HTERT RPE-1 (cell line): ENCODE data around the gene RETREG1.
"Not testable (repeated sequence)": the region's sequence is repeated elsewhere in the genome, so short reads cannot be mapped to it uniquely, and the experiment has no call there.

ENCODE experiments used
- in situ Hi-C: fragments of 300-500 bp; cut with MboI; formaldehyde crosslinking; loops from 4 replicates; pipeline ENCODE4 v1.14.3; 2020; ENCODE audit warnings: low sequenced_read_pairs

The RETREG1 gene, protein sequence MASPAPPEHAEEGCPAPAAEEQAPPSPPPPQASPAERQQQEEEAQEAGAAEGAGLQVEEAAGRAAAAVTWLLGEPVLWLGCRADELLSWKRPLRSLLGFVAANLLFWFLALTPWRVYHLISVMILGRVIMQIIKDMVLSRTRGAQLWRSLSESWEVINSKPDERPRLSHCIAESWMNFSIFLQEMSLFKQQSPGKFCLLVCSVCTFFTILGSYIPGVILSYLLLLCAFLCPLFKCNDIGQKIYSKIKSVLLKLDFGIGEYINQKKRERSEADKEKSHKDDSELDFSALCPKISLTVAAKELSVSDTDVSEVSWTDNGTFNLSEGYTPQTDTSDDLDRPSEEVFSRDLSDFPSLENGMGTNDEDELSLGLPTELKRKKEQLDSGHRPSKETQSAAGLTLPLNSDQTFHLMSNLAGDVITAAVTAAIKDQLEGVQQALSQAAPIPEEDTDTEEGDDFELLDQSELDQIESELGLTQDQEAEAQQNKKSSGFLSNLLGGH

DNA sequence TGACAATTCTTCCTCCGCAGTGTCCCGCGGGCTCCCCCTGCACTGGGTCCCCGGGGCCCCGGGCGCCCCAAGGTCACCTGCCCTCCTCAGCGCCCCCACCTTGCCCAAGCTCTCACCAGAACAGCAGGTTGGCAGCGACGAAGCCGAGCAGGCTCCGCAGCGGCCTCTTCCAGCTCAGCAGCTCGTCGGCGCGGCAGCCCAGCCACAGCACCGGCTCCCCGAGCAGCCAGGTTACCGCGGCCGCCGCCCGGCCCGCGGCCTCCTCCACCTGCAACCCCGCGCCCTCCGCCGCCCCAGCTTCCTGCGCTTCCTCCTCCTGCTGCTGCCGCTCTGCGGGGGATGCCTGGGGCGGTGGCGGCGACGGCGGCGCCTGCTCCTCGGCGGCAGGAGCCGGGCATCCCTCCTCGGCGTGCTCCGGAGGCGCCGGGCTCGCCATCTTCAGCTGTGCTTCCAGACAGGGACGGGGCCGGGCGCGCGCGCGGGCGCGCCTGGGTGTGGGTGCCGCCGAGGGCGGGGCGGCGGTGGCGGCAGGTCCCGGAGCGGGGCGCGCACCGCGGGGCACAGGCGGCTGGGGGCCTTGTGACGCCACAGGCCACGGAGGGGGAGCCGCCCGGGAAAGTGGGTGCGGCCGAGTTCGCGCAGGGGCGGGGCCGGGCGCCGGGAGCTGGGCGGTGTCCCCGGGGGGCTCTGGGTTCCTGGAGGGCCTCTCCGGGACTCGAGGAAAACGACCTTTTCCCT lies at the start of gene RETREG1:
RETREG1 (minus strand) TSS at position 462 of the 738 bp plus-strand sequence; CDS start at position 436, 26 bp downstream.
- in situ Hi-C loops: no loop called here

DNA sequence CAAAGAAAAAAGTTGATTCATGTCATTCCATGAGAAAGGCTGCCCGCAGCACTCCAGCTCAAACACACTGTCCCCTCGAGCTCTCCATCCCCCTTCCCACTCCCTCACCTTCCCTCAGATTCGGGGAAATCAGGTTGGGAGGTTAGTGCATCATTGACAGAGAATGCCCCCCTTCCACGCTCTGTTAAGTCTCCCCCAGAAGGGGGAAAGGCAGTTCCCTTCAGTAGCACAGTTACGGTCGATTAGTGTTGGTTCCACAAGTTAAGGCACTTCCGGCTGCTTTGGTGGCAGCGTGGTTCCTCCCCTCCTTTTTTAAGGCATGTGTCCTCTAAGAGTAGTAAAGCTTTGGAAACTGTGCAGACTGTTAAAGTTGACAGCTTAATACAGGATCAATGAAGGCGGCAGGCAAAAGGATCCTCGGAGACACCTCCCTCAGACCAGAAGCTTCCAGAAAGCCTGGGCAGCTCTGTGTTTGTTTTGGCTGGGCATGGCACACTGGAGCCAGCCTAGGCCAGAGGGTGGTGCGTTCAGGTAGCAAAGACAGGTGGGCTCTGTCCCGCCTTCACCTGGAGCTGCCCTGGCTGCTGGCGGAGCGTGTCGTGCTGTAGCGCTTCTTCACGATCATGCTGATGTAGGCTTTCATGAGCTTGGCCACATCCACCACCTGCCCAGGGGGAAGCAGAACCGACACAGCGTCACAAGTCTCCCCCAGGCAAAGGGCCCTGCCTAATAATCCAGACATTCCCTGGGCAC lies 49.5 kb upstream of the RETREG1 start:
- in situ Hi-C loops: no loop called here

DNA sequence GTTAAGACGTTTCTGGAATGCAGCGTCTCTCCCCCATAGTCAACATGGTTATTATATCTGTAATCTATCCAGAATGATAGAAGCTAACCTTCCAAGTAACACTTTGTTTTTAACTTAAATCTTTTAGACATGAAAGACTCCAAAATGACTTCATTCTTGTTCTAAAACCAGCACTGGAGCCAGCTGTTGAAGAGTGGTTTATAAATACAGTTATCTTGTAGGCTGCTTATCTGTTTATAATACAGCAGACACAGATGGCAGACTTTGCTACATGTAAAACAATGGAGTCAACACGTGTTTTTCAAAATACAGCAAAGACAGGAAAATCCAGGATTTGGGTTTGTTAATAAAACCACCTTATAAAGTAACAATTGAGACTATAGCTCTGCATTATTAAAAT lies 48.8 kb upstream of the RETREG1 start:
- in situ Hi-C loops: no loop called here

DNA sequence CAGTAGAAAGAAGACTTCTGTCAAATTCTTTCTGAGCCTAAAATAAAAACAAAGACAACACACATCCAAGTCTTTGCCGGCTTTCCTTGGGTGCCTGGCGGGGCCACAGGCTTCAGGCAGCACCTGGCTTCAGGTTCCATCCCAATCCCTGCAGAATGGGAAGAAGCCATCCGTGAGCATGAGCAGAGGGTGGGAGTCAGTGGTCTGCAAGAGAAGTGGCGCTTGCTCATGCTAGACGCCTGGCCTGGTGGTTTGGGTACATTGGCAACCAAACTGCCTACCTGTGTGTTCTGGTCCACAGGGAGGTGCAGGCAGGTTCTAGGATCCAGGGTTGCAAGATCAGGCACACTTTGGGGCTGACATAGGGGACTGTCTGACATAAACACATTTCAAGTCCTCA lies 47.6 kb upstream of the RETREG1 start:
- in situ Hi-C loops: no loop called here

DNA sequence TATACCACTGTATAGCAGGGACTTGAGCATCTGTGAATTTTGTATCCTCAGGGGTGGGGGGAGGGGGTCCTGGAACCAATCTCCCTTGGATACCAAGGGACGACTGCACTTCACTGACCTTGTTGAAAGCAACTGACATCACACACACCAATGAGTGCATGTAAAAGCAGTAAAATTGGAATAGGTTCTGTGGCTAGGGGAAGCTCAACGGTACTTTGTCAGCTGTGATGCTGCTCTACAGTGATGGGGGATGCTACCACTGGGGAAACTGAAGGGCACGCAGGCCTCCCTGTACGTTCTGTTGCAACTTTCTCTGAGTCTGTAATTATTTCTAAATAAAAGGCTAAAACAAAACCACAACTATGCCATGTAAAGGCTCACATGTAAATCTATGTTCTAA lies 47.0 kb upstream of the RETREG1 start:
- in situ Hi-C loops: no loop called here

DNA sequence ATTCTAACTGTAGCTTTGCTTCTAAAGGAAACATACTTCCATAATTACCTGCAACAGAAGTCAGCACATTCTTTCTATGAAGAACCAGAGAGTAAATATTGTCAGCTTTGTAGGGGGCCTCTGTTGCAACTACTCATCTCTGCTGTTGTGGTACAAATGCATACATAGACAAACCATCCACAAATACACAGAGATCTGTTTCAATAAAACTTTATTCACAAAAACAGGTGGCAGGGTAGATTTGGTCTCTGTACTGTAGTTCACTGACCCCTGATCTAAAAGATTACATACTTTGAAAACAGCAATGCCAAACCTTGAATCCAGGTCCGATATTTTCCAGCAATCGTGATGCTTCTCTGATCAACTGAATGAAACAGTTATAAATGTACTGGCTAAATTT lies 44.9 kb upstream of the RETREG1 start:
- in situ Hi-C loops: no loop called here

DNA sequence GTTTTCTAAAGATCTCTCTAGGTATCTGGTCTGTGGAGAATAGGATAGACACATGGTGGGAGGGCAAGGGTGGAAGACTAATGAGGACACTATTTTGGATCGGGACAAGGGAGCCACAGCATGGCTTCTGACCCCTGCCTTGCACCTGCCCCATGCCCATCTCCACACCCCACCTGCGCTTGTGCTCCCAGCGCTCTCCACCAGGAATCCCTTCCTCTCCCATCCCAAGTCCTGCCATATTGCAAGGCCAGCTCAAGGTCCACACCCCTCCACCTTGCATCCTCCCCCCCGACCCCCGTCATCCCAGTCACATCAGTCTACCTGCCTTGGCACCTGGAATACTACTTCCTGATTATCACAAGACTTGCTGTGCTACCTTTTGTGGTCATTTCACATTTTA lies 44.2 kb upstream of the RETREG1 start:
- in situ Hi-C loops: no loop called here

DNA sequence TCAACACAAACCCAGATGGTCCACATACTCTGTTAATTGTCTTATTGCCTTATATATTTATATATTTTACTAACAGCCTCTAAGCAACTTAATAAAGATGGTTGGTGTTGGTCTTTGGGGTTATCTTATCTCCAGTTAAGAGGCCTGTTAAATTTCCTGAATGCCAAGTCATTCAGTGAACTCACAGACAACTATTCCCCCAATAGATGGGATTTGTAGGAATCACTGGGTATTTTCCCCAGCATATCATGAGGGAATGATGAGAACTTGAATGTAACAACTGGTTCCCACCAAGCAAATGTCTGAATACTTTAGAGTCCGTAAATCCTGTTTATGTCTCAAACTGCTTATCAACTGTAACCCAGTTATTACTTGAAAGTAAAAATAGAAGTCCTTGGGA lies 42.7 kb upstream of the RETREG1 start:
- in situ Hi-C loops: no loop called here

DNA sequence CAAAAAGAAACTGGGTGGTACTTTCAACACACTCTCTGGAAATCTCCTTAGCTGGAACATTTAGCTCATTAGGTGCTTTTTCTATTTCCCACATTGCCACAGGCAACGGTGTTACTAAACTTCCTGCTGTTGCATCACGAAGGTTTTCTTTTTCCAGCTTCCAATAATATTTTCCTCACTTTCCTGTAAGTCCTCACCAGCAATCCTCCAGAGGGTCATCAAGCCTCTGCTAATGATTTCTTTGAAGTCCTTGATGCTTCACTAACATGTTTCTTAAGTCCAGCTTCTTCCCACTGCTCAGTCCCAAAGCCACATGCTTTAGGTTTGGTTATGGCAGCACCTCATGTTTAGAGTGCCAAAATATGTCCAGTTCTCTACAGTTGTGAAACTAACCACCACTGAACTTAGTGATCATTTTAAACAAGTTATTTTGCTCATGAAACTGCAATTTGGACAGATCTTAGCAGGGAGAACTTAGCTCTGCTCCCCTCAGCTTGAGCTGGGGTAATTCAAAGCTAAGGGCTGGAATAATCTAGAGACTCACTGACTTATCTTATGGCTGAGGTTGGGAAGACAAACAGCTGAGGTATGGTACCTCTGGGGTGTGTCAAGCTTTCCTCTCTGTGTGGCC lies 39.9 kb upstream of the RETREG1 start:
- in situ Hi-C loops: no loop called here

DNA sequence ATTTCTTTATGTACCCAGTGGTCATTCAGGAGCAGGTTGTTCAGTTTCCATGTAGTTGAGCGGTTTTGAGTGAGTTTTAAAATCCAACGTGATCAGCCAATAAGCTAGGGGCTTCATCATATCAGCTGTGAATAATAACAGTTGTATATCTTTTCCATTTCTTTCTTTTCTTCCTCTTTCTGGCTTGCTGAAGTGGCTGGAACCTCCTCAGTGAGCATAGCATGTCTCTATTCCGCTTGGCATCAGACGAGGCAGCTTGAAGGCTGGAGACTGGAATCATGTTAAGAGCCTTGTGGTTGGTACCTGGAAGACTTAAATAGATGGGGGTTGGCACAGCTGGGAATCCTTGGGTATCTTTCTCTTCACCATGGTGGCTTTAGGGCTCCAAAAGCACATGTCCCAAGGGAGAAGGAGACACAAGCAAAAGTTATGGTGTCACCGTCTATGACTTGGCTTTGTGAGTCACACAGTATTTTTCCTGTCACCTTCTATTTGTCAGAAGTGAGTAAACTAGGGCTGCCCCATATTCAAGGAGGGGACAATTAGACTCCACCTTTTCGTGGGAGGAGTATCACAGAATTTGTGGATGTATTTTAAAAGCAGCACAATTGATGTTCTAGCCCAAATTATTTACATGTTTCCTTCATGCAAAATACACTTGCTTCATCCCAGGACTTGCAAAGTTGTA lies 38.0 kb upstream of the RETREG1 start:
- in situ Hi-C loops: no loop called here

DNA sequence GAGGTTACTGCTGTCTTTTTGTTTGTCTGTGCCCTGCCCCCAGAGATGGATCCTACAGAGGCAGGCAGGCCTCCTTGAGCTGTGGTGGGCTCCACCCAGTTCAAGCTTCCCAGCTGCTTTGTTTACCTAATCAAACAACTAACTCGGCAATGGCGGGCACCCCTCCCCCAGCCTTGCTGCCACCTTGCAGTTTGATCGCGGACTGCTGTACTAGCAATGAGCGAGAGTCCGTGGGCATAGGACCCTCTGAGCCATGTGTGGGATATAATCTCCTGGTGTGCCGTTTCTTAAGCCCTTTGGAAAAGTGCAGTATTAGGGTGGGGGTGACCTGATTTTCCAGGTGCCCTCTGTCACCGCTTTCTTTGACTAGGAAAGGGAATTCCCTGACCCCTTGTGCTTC lies 31.9 kb upstream of the RETREG1 start:
- in situ Hi-C loops: not testable (repeated sequence)

DNA sequence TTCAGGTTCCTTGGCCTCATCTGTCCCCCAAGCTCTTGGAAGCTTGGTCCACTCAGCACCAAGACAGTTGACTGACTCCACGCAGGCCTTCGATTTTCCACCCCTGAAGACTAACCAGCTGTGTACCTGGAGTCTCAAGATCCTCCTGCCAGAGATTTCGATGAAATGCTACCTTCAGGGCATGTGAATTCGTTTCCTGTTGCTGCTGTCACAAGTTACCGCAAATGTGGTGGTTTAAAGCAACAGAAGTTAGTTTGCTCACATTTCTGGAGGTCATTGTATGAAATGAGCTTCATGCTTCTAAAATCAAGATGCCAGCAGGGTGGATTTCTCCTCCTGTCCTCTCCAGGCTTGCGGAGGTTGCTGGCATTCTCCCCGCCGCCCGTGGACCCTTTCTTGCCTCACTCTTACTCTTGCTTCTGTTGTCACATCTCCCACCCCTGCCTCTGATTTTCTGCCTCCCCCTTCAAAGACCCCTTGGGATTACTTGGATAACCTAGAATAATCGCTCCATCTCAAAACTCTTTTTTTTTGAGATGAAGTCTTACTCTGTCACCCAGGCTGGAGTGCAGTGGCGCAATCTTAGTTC lies 27.6 kb upstream of the RETREG1 start:
- in situ Hi-C loops: no loop called here

DNA sequence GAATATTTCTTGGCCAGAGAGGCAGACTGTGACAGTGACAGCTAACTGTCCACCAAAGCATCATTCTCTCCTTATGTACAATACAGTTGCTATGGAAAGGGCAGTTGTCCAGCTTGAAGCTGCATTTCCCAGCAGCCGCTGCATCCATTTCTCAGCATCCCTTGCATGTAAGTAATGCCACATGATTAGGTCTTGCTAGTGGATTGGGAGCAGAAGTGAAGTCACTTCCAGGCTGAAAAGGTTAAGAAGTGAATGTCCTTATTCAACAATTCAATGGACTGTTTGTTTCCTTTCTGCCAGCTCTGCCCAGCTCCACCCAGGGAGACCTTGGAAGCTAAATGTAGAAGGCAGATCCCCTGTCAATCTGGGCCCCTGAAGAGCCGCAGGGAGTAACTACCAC lies 26.1 kb upstream of the RETREG1 start:
- in situ Hi-C loops: no loop called here

DNA sequence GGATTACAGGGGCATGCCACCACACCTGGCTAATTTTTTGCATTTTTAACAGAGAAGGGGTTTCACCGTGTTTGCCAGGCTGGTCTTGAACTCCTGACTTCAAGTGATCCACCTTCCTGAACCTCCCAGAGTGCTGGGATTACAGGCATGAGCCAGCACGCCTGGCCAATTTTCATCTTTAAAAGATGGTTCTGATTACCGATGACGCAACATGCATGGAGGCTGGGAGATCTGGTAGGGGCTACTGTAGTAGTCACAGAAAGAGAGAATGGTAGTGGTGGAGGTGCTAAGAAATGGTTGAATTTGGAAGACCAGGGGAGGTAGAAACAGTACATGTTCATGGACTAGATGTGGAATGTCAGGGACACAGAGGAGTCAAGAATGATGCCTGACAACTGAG lies 22.4 kb upstream of the RETREG1 start:
- in situ Hi-C loops: no loop called here

DNA sequence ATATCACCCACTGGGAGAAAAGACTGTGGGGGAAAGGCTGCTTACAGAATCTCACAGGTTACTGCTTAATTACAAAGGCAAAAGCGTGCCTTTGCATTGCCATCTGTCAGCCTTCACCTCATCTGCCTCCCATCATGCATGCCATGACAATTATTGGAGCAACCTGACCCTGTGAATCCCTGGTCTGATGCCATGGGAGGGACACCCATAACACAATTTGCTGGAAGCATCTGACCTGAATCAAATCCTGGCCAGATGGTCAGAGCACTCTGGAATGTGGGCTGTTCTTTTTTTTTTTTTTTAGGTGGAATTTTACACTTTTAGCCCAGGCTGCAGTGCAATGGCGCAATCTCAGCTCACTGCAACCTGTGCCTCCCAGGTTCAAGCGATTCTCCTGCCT lies 11.6 kb upstream of the RETREG1 start:
- in situ Hi-C loops: no loop called here

DNA sequence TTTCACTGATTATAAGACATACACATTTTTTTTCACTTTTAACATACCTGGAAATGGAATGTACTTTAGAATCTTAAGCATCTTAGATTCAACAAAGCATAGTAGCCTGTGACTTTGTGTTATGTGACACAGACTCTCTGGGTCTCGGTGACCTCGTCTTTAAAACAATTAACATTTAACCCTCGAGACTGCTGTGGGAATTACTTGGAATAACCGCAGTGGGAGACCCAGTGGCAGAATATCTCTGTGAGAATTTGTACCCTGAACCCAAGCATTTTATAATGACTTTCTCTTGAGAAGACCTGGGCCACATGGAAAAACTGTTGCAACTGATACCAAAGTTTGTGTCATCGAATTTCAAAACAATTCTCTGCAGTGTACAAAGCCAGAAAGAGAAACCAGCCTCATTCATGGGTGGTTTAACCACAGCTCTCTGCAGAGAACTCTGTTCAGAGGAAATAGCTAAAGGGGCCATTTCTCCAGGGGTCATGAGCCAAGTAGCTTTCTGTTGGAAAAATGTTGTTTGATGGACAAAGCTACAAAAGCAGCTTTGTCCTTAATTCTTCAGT lies 10.0 kb upstream of the RETREG1 start:
- in situ Hi-C loops: no loop called here

DNA sequence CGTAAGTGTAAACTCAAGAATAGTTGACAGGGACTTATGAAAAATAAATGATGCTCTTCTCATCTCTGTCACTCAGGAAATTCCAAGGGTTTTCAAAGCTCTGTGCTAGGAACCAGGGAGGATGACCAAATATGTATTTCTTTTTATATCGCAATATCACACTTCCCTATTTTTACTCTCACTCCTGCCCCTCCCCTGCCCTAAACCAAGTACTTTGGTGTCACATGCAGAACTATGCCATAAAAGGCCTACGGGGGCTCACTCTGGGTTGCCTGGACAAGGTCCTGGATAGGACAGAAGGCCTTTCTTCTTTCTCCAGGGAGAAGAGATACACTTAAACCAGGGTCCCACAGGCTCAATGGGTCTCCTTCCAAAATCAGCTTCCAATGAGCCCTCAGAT lies 8.3 kb upstream of the RETREG1 start:
- in situ Hi-C loops: no loop called here

DNA sequence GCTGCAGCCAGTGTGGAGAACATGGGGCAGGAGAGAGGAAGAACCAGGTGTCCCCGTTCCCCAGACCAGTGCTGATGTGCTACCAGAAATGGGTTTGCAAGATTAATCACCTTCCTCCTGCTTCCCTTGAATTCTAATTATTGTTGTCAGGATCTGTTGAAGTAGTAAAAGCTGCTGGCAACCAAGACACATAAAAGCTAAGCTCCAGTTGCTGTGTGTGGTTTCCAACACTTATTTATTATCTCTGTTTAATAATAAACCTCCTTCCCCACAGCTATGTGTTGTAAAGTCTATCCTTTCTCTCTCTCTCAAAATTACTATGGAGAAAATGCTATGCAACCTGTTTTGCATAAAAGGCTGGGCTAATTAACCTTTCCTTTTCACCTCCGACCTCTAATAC lies 2.3 kb upstream of the RETREG1 start:
- in situ Hi-C loops: no loop called here

DNA sequence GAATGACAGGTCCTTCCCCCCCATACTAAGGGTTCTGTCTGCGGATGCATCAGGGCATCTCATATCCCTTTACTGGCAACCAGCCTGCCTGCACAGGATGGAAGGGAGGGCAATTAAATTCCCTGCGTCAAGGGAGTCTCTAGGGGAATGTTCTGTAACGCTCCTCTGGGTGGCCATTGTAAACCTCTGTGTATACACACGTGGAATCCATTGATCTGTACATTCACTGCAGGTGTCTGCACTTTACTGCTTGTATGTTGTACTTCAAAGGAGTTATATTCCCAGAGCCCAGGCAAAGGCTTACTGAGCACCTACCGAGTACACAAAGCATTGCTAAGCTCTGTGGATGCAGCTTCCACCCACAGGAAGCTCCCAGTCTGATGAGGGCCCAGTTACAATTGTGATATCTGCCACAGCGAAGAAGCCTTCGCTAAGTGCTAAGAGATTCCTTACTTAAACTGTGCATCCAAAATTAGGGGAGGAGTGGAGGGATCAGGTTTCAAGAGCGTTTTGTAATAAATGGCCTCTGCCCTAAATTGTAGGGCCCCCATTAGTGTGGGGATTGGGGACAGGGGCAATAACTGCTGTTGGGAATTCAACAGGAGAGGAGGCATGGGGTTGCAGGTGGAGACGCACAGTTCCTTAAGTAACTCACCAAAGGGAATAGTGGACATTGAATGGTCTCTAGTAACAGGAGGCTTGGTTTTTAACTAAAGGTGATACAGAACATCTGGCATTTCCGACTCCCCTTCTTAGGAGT lies 1.5 kb upstream of the RETREG1 start:
- in situ Hi-C loops: no loop called here
